Activated effector memory CD4-positive, alpha-beta T cell treated with anti-CD3 and anti-CD28 coated beads, Interleukin-2, amount 50 U/mL, for 16 hours (primary cell): ENCODE data around the gene ATF4.

Experiments
- DNase-seq: peaks from one replicate; pipeline ENCODE4 v3.0.0-alpha.2; 2020

Gene ATF4, protein sequence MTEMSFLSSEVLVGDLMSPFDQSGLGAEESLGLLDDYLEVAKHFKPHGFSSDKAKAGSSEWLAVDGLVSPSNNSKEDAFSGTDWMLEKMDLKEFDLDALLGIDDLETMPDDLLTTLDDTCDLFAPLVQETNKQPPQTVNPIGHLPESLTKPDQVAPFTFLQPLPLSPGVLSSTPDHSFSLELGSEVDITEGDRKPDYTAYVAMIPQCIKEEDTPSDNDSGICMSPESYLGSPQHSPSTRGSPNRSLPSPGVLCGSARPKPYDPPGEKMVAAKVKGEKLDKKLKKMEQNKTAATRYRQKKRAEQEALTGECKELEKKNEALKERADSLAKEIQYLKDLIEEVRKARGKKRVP

DNA sequence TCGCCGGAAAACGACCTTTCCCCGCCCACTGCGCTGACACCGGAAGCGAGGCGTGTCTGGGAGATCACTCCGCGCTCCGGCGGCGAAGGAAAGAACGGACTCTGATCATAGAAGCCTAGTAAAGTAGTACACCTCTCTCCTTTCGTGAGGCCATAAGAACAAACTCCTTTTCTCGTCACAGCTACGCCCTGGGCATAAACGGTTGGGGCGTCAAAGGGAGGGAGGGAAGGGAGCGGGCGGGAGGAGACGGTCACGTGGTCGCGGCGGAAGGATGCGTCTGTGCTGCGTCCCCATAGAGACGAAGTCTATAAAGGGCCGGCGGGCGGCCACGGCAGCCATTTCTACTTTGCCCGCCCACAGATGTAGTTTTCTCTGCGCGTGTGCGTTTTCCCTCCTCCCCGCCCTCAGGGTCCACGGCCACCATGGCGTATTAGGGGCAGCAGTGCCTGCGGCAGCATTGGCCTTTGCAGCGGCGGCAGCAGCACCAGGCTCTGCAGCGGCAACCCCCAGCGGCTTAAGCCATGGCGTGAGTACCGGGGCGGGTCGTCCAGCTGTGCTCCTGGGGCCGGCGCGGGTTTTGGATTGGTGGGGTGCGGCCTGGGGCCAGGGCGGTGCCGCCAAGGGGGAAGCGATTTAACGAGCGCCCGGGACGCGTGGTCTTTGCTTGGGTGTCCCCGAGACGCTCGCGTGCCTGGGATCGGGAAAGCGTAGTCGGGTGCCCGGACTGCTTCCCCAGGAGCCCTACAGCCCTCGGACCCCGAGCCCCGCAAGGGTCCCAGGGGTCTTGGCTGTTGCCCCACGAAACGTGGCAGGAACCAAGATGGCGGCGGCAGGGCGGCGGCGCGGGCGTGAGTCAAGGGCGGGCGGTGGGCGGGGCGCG, at the start of gene ATF4:
TSS of gene ATF4 (plus strand) at position 337 of the 880 bp plus-strand sequence. CDS start 884 bp downstream, outside the sequence.
- DNase-seq: peak; percentile 97

DNA sequence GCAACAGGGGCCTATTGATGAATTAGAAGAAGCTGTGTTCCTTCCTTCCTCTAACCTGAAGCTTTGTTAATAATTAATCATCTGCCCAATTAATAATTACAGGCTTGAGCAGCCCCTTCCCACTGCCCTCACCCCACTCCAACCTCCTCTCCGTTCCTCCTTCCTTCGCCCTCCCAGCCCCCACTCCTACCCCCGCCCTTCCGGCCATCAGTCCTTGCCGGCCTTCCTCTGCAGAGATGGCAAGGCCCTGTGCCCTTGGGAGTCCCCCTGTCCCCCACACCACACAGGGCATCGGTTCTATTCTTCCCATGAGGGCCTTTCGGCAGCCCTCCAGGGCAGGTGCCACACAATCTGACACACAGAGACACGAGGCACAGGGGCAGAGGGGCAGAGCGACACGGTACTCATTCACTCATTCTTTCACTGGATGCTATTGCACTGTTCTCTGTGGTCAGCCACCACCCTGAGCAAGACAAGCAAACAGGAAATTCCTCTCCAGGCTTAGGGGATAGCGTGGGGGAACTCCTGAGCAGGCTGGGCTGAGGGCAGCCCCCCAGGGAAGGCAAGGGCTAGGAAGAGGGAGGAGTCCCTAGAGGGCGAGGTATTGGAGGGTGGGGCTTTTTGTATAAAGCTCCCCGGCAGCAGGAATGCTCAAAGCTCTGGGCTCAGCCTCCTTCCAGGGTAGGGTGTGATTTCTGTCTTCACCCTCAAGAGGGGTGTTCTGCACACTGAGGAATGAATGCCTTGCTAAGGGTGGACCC, 48.8 kb upstream of the ATF4 start:
- no peak for DNase-seq

DNA sequence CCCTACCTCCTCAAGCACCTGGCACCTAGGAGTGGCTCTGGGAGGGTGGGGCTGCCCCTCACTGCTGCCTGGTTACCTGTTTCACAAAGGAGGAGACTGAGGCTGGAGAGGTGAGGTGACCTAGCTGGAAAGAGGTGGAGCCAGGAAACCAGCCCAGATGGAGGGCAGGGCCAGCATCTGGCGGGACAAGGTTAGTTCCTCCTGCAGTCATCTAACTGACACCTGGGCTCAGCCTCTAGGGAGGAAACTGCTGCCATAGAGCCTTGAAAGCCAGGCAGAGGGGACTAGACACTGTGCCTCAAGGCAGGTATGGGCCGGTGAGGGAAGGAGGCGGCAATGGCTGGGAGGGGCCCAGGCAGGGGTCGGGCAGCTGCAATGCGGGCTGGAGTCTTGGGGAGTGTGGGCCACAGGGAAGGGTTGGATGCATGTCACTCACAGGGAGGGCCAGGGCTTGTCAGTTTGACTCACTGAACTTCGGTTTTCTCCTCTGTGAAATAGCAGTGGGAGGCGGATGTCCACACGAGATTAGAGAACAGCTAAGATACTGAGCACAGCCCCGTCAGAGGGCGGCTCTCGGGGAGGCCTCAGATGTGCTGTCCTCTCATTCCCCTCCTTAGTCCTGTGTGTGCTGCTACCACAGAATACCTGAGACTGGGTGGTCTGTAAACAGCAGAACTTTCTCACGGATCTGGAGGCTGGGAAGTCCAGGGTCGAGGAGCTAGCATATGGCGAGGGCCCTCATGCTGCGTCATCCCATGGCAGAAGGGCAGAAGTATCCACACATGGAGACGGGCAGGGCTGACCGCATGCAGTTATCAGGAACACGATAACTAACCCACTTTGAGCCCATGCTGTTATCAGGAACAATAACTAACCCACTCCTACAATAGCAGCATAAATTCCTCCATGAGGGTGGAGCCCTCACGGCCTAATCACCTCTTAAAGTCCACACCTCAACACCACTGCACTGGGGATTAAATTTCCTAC, 47.5 kb upstream of the ATF4 start:
- DNase-seq: no peak

DNA sequence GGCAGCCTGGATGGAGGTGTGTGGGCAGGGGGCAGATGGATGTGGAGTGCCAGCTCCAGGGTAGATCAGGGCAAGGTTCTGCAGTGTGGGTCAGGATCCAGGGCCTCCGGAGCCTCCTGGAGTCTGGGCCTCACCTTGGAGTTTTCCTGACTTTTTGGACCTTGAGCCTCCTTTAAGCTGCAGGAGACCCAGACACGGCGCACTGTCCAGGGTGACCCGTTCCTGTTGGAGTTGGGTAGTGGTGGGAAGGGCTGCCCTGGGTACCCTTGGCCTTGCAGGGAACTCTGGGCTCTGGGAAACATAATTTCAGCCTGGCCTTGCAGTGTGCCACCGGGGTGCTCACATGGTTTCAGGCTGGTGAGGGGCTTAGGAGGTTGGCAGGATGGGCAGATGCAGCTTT, 46.5 kb upstream of the ATF4 start:
- DNase-seq: no peak

DNA sequence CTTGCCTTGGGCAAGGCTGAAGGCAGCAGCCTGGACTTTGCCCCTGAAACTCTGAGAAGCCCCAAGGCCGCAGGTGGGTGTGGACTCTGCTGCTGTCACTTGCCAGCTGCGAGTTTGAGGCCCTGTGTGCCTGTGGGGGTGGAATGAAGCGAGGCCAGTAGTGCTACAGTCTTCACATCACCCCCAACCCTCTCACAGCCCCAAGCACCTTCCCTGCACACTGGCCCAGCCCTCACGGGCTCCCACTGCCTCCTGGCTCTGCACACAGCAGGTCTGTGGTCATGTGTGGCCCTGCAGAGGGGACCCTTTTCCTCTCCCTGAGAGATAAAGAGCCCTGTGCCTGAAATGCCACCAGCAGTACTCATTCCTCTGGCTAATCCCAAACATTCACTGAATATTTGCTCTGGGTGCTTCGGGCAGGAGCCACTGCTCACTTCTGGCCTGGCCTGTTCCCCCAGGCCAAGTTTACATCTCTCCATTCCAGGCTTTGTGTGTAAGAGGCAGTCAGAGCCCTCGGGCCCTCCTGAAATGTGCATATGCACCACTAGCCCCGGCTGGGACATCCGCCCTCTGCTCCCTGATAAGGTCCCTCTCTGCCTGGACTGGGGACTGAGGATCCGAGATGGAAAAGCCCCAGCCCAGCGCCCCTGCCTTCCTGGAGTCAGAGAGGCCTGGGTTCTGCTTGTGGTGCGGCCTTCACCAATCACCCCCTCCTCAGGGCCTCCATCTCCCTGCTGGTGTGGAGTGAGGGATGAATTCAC, 45.8 kb upstream of the ATF4 start:
- DNase-seq: no peak

DNA sequence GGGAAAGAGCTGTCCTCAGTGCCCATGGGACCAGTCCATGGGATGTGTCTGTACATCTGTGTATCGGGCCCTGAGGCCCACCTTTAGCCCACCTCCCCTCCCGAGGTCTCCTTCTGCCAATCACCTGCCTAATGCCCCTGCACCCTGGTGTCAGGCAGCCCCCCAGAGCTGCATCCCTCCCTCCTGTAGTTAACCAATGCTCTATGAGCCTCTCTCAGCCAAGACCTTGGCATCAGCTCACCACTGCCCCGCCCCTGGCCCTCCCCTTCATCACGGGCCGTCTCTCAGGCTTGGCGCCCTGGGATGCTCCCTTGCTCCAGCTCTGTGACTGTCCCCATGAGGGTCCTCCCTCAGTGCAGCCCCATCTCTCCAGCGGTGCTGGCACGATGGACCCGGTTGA, 45.0 kb upstream of the ATF4 start:
- no peak for DNase-seq

DNA sequence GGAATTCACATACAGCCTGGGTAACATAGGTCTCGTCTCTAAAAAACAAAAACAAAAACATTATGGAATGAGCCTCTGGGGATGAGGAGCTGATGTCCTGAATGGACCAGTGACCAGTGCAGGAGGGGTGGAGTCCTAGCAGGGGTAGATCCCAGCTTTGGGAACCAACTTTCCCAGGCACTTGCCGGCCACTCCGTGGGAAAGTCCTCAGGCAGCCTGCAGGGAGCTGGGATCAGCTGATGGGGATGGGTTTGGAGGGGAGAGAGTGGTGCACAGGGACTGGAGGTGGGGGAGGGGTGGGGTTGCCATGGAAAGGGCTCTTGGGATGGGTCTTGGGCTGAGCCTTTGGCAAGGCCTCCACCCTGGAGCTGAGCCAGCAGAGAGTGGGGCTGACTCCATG, 44.5 kb upstream of the ATF4 start:
- no peak for DNase-seq

DNA sequence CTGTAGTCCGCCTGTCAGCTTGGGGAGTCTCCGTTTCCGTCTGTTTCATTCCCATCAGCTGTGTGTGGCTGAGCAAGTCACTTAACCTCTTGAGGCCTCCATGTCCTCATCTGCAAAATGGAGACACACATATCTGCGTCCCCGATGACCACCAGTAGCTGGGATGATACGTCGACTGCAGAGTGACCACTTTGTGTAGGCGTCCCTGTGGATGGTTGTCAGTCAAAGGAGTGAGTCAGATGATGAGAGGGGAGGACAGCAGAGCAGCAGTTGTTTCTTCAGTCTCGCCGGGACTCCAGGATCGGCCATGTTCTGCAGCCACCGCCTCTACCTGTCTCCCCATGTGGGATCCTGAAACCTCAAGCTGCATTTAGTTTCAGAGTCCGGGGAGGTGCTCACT, 43.7 kb upstream of the ATF4 start:
- DNase-seq: no peak

DNA sequence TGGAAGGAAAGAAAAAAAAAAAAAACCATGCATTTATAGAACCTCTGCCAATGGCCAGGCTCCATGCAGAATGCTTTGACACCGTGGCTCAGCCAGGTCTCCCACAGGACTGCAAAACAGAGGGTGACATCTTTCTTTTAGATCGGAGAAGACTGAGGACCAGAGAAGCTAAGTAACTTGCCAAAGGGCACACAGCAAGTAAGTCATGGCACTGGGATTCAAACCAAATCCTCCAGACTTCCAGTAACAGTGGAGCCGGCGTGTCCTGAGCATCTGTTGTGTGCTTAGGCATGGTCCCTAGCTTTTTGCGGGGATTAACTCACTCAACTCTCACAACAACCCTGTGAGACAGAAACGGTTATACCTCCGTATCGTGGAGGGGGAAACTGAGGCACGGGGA, 42.8 kb upstream of the ATF4 start:
- DNase-seq: no peak

DNA sequence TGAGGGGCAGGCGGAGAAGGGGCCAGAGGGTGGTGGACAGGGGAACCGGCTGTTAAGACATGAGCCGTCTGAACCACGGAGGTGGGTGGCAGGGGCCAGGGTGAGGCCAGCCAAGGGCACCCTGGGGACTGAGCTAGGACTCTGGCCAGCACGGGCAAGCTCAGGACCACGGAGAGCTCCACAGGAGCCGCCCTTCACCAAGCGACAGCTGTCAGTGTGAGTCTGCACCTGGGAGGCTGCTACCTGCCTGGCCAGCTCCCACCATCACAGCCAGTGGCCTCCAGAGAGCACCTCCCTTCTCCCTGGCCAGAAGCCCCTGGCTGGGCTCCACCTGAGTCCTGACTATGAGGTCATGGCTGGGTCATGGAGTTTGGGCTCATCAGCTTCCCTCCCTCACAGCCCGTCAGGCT, 41.9 kb upstream of the ATF4 start:
- no peak for DNase-seq

DNA sequence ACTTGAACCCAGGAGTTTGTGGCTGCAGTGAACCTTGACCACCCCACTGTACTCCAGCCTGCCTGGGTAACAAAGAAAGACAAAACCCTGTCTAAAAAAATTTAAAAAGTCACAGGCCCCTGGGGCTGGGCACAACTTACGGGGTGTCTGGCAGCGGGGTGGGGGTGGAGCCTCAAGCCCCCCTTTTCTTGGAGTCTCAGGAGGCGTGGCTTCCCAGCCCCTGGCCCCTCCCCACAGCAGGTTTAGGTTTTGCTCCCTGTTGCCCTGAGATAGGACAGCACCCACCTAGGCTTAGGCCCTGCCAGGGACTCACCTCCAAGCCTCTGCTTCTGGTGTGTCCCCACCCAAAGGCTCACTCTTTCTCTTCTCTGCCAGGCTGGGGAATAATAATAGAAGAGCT, 41.1 kb upstream of the ATF4 start:
- no peak for DNase-seq

DNA sequence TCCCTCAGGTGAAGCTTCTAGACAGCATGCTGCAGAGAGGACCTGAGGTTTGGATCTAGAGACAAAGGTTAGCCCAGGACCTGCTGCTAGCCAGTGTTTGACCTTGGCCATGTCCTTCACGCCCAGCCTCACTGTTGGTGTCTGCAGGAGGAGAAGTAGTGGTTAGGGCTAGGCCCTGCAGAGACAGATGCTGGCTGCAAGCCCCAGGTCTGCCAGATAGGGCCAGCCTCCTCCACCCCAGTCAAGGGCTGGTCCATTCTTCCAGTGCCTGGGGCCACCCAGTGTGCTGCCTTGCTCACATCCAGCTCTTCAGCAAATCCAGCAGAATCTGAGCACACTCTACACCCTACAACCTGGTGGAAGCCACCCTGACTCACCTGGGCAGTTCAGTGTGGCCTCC, 39.8 kb upstream of the ATF4 start:
- DNase-seq: no peak

DNA sequence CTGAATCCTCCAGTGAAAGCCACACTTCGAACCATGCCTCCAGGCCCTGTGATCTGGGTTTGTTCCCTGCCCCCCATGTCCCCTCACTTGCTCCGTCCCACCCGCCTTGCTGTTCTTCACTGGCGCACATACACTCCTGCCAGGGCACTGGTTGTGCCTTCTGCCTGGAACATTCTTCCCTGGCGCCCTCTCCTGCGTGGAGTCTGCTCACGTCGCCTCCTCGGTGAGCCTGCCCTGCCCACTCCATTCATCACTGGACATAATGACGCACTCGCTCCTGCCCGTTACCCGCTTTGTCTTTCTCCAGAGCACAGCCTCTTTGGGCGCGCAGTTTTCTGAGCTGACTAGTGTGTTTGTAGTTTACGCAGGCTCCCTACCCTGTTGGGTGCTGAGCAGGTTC, 39.3 kb upstream of the ATF4 start:
- no peak for DNase-seq

DNA sequence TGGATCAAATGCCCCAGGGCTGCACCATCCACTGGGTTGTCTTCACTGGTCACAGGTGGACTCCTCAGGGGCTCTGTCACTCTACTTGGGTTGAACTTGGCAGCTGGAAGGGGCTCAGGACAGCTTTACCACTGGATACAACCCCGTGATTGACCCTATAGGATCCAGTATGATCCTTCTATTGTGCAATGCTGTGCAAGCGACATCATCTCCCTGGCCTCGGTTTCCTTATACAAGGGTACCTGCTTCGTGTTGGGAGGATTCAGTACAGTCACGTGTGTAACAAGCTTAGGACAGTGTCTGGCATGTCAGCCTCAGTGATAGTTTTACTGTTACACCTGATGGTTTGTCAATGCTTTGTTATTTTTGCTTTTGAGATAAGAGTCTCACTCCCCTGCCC, 38.8 kb upstream of the ATF4 start:
- DNase-seq: no peak

DNA sequence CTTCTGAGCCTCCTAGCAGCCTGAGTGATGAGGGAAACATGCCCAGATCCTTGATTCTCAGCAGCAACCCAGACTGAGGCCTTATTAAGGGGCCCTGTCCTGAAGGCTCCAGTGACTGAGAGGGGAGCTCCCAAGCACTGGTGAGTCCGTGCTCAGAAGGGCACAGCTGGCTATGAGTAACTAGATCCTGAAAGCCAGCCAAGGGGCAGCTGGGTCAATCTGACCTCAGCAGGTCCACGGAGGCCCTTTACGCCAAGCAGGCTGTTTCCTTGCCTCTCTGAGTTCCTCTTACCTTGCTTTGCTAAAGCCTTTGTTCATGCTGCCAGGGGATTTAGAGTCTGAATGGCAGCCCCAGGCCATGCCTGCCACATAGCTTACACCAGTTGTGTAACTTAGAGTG, 37.6 kb upstream of the ATF4 start:
- no peak for DNase-seq

DNA sequence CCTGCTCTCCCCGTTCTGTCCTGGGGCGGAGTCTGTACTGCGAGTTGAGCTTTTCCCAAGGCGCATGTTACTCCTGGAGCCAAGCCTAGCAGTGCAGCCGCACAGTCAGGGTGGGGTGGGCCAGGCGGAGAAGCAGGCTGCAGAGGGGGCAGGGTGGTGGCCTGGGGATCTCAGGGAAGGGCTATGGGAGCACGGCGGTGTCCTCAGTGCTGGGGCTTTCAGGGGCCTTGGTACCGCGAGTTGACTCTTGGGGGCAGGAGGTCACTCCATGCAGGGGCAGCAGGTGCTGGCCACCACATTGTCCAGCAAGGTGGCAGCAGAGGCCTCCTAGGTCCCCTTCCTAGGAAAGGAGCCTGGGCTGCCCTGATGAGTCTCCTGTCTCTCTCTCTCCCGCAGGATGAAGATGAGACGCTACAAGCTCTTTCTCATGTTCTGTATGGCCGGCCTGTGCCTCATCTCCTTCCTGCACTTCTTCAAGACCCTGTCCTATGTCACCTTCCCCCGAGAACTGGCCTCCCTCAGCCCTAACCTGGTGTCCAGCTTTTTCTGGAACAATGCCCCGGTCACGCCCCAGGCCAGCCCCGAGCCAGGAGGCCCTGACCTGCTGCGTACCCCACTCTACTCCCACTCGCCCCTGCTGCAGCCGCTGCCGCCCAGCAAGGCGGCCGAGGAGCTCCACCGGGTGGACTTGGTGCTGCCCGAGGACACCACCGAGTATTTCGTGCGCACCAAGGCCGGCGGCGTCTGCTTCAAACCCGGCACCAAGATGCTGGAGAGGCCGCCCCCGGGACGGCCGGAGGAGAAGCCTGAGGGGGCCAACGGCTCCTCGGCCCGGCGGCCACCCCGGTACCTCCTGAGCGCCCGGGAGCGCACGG, 33.2 kb upstream of the ATF4 start:
- no peak for DNase-seq

DNA sequence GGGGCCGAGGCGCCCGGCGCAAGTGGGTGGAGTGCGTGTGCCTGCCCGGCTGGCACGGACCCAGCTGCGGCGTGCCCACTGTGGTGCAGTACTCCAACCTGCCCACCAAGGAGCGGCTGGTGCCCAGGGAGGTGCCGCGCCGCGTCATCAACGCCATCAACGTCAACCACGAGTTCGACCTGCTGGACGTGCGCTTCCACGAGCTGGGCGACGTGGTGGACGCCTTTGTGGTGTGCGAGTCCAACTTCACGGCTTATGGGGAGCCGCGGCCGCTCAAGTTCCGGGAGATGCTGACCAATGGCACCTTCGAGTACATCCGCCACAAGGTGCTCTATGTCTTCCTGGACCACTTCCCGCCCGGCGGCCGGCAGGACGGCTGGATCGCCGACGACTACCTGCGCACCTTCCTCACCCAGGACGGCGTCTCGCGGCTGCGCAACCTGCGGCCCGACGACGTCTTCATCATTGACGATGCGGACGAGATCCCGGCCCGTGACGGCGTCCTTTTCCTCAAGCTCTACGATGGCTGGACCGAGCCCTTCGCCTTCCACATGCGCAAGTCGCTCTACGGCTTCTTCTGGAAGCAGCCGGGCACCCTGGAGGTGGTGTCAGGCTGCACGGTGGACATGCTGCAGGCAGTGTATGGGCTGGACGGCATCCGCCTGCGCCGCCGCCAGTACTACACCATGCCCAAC, 32.4 kb upstream of the ATF4 start:
- DNase-seq: no peak

DNA sequence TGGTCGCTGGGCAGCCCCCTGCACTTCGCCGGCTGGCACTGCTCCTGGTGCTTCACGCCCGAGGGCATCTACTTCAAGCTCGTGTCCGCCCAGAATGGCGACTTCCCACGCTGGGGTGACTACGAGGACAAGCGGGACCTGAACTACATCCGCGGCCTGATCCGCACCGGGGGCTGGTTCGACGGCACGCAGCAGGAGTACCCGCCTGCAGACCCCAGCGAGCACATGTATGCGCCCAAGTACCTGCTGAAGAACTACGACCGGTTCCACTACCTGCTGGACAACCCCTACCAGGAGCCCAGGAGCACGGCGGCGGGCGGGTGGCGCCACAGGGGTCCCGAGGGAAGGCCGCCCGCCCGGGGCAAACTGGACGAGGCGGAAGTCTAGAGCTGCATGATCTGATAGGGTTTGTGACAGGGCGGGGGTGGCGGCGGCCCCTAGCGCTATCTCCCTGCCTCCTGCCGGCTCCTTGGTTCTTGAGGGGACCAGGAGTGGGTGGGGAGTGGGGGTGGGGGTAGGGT, 31.7 kb upstream of the ATF4 start:
- DNase-seq: no peak
